Left ventricle myocardium inferior (tissue), 1 donor: ENCODE results near the gene LIPC. TPM values are rescaled to one million over a fixed set of nuclear protein-coding genes. Genes with fewer than 3 reads are reported as not detected.

ENCODE experiments used
- DNase-seq: peaks from one replicate; pipeline ENCODE4 v3.0.0-alpha.2; 2020
- H3K27ac ChIP-seq: fragments of 200-600 bp; replicated peaks from 2 replicates; pipeline ENCODE4 v1.8.0; 2021
- H3K27me3 ChIP-seq: fragments of 200-600 bp; 2 replicates; pipeline ENCODE4 v1.8.0; 2021; ENCODE audit warnings: low read depth
- H3K36me3 ChIP-seq: fragments of 200-600 bp; 2 replicates; pipeline ENCODE4 v1.8.0; 2021
- H3K4me1 ChIP-seq: fragments of 200-600 bp; 2 replicates; pipeline ENCODE4 v1.8.0; 2021
- H3K4me3 ChIP-seq: fragments of 200-600 bp; 2 replicates; pipeline ENCODE4 v1.8.0; 2021; ENCODE audit warnings: mild to moderate bottlenecking, moderate library complexity
- H3K9me3 ChIP-seq: fragments of 200-600 bp; replicated peaks from 2 replicates; pipeline ENCODE4 v1.8.0; 2021
- intact Hi-C: fragments of 100-400 bp; cut with micrococcal nuclease; formaldehyde crosslinking; loops from one replicate; pipeline ENCODE4 v1.11.0; 2022
- total RNA-seq: library from RNA; stranded (reverse); fragmentation: NEBNext Ultra II Directional; extraction: Animal tissue kit (Norgen Biotek cat#: 25700); gene quantifications from one replicate; pipeline ENCODE4 v1.2.1, GENCODE V29; 2021
- TF ChIP-seq, protein P1 (sequence below): fragments of 200-600 bp; IDR thresholded peaks from 2 replicates; pipeline ENCODE4 v1.8.0; 2021; ENCODE audit warnings: antibody characterized with exemption, mild to moderate bottlenecking, borderline replicate concordance
- donor health status: DM: no; HTN: yes; CAD: no; lungs with severe emphysema.

LIPC gene
- total RNA-seq, 1 donor from 2014 or later = 1.5 TPM

DNA sequence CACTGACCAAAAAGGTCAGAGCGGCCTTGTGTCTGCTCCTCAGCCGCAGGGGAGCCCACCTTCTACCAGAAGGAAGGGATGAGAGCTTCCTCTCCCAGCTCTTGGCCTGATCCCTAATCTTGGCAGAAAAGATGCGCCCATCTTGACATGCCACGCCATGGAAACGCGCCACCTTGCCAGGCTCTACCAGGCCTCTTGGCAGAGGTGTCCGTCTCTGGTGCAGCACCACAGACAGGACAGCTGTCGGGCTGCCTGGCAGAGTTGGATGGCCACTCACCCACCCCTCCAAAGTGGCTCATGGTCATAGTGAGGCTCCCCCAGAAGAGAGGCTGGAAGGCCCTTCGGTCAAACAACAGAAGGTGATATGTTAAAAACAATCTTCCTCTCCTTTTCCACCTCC lies 105.2 kb downstream of the LIPC start:
- H3K4me1 ChIP-seq = no peaks in the 10 kb centered on the region
- no peaks in the 10 kb centered on the region for H3K27me3 ChIP-seq
- no peaks in the 10 kb centered on the region for H3K36me3 ChIP-seq
- H3K9me3 ChIP-seq = no peaks in the 10 kb centered on the region
- DNase-seq = no peak
- intact Hi-C loops = no loop called here
- TF ChIP-seq, protein P1, sequence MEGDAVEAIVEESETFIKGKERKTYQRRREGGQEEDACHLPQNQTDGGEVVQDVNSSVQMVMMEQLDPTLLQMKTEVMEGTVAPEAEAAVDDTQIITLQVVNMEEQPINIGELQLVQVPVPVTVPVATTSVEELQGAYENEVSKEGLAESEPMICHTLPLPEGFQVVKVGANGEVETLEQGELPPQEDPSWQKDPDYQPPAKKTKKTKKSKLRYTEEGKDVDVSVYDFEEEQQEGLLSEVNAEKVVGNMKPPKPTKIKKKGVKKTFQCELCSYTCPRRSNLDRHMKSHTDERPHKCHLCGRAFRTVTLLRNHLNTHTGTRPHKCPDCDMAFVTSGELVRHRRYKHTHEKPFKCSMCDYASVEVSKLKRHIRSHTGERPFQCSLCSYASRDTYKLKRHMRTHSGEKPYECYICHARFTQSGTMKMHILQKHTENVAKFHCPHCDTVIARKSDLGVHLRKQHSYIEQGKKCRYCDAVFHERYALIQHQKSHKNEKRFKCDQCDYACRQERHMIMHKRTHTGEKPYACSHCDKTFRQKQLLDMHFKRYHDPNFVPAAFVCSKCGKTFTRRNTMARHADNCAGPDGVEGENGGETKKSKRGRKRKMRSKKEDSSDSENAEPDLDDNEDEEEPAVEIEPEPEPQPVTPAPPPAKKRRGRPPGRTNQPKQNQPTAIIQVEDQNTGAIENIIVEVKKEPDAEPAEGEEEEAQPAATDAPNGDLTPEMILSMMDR = no peak
- H3K4me3 ChIP-seq = no peak overlapping the region
- H3K27ac ChIP-seq = no peak overlapping the region

DNA sequence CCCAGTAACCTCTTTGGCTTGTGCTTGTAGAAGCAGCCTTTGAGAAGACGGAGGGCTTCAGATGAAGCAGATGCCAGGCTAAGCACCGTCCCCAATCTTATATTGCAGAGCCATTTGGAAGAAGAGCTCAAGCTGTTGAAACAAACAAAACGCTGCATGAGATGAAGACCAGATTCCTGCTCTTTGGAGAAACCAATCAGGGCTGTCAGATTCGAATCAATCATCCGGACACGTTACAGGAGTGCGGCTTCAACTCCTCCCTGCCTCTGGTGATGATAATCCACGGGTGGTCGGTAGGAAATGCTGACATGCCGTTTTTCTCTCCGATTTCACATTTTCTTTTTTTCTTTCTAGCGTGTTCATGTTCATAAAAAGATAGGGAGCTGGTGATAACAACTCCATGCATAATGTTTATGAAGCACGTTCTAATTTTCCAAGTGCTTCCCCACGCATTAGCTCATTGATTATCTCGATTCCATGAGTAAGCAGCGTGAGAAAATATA lies 106.5 kb downstream of the LIPC start:
- no peaks in the 10 kb centered on the region for H3K36me3 ChIP-seq
- intact Hi-C loops = no loop called here
- no peak for DNase-seq
- H3K9me3 ChIP-seq = no peaks in the 10 kb centered on the region
- no peak overlapping the region for H3K27ac ChIP-seq
- TF ChIP-seq, protein P1 = no peak
- no peak overlapping the region for H3K4me3 ChIP-seq
- H3K4me1 ChIP-seq = no peaks in the 10 kb centered on the region
- no peaks in the 10 kb centered on the region for H3K27me3 ChIP-seq

GRCh38 chr15:58538901-58539300 lies 107.1 kb downstream of the LIPC start:
- no peak for DNase-seq
- intact Hi-C loops = no loop called here
- TF ChIP-seq, protein P1 = no peak

DNA sequence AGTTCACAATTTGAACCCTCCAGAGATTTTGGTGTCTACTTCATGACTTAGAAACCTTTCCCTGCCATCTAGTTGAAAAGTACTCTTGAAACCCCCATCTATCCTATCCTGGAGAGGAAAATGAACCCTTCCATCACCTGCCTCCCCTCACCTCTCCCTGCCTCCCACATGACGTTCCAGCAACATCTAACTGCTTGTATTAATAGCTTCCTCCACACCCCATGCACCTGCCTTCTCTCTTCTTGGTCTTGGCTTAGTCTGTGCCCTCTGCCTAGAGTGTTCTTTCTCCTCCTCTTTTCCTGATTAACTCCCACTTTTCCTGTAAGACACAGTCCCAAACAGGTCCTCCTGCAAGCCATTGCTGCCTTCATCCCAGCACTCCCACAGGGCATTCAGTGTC lies 107.8 kb downstream of the LIPC start:
- intact Hi-C loops = no loop called here
- Histone ChIP-seq H3K36me3 (no peaks in the 10 kb centered on the region), H3K27me3 (no peaks in the 10 kb centered on the region), H3K27ac (no peak overlapping the region), H3K4me1 (no peaks in the 10 kb centered on the region), H3K9me3 (no peaks in the 10 kb centered on the region), H3K4me3 (no peak overlapping the region)
- TF ChIP-seq, protein P1 = no peak
- no peak for DNase-seq

More at GRCh38 chr15:58538901-58539300, 107.1 kb downstream of the LIPC start:
- no peaks in the 10 kb centered on the region for H3K36me3 ChIP-seq
- no peak overlapping the region for H3K4me3 ChIP-seq
- no peaks in the 10 kb centered on the region for H3K4me1 ChIP-seq
- no peaks in the 10 kb centered on the region for H3K27me3 ChIP-seq
- no peaks in the 10 kb centered on the region for H3K9me3 ChIP-seq
- H3K27ac ChIP-seq = no peak overlapping the region

DNA sequence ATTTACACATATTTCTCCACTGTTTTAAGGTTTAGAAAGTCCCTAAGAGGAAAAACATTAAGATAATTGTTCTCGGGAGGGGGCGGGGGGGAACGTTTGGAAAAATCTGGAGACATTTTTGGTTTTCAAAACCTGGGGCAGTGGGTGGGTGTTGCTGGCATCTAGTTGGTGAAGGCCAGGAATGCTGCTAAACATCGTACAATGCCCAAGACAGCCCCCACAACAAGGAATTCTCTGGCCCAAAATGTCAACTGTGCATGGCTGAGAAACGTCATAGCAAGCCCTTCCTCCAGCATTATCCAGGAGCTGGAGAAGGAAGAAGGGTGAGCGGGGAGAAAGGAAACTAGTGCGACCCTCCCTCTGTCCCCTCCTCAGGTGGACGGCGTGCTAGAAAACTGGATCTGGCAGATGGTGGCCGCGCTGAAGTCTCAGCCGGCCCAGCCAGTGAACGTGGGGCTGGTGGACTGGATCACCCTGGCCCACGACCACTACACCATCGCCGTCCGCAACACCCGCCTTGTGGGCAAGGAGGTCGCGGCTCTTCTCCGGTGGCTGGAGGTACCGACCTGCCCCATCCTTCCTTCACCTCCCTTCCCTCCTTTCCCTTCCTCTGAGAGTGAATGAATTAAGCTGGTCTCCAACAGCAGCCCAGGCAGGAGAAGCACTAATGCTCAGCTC lies 109.8 kb downstream of the LIPC start:
- DNase-seq = no peak
- intact Hi-C loops = no loop called here
- no peaks in the 10 kb centered on the region for H3K9me3 ChIP-seq
- H3K27ac ChIP-seq = no peak overlapping the region
- H3K27me3 ChIP-seq = no peaks in the 10 kb centered on the region
- H3K36me3 ChIP-seq = no peaks in the 10 kb centered on the region
- H3K4me1 ChIP-seq = peaks cover 8% of the 10 kb centered on the region
- H3K4me3 ChIP-seq = no peak overlapping the region
- TF ChIP-seq, protein P1 = no peak
